ENCODE data around the gene LRRC51. TPM values are rescaled to one million over a fixed set of nuclear protein-coding genes. Genes with fewer than 3 reads are reported as not detected.

The LRRC51 gene
- total and polyA plus RNA-seq, 2 of the 8 experiments (the other 6 are each of a cell fraction or from before 2014, with no cell fraction given): 7.7 to 7.9 TPM

- no peak for TF ChIP-seq CHD7 (IDR thresholded peaks at IDR 0.05; ENCODE audit: insufficient replicate concordance, low read length)
Observed at GRCh38 chr11:72075109-72075508, 5.5 kb upstream of the LRRC51 start (continued).
